ENCODE measurements around the gene NADSYN1. TPM values are rescaled to one million over a fixed set of nuclear protein-coding genes. Genes with fewer than 3 reads are reported as not detected.

NADSYN1 gene
- total and polyA plus RNA-seq, 2 experiments from 2014 or later: 35.6 to 54.9 TPM

DNA sequence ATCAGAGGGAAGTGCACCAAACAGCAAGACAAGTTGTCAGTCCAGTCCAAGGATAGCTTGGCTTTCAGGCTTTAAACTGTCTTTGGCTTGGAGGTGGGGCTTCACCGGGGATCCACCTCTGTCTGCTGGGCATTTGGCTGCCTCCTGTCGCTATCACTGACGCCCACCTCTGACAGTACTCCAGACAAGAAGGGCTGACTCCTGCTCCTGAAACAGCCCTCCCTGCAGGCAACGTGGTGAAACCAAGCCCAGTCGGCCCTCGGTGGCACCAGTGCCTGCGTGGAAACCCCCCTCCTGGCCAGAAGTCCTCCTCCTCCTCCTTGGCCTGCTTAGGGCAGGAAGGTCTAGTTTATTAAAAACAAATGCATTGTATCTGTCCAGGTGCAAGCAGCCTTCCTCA is 21.7 kb upstream of the NADSYN1 start:
- ATAC-seq (peak; percentile 41; the same call in 2 of the 3 replicates), DNase-seq (ENCODE audit: low spot score) (no peak)
- Histone ChIP-seq H3K9me2 (ENCODE audit: insufficient read depth) (peaks cover 4% of the 10 kb centered on the region; the same call in 1 of the 2 replicates), H3K4me3 (no peak overlapping the region), H3K79me2 (replicated peaks; ENCODE audit: insufficient read depth) (no peaks in the 10 kb centered on the region), H4K20me1 (replicated peaks; ENCODE audit: insufficient read depth) (peaks cover 5% of the 10 kb centered on the region; the same call in 1 of the 2 replicates), H3K36me3 (ENCODE audit: insufficient read depth) (peaks cover 7% of the 10 kb centered on the region), H3K27me3 (ENCODE audit: insufficient read depth) (no peaks in the 10 kb centered on the region), H3K27ac (ENCODE audit: low read depth) (no peak overlapping the region), H2AFZ (no peak overlapping the region), H3K4me2 (no peak overlapping the region), H3F3A (replicated peaks; ENCODE audit: low read depth) (no peaks in the 10 kb centered on the region), H3K4me1 (ENCODE audit: insufficient read depth) (no peaks in the 10 kb centered on the region)
- Mint-ChIP-seq H3K27me3 (ENCODE audit: insufficient read depth, low read depth, poor library complexity) (peaks cover 6% of the 10 kb centered on the region), H3K4me1 (peaks cover 4% of the 10 kb centered on the region; the same call in 1 of the 3 replicates), H3K36me3 (ENCODE audit: low read depth) (peaks cover 18% of the 10 kb centered on the region), H3K9me3 (peaks cover 4% of the 10 kb centered on the region; the same call in 1 of the 3 replicates), H3K4me3 (no peak overlapping the region), H3K27ac (no peak overlapping the region)
- TF ChIP-seq NANOG (IDR thresholded peaks at IDR 0.05; ENCODE audit: borderline replicate concordance) (no peak), CREB1 (CRISPR knock-in tag; IDR thresholded peaks at IDR 0.05; ENCODE audit: low read depth) (no peak), STAT1 (IDR thresholded peaks at IDR 0.05; ENCODE audit: unreplicated experiment) (no peak), ZNF114 (CRISPR knock-in tag; IDR thresholded peaks at IDR 0.05) (no peak), EZH2phosphoT487 (IDR thresholded peaks at IDR 0.05; ENCODE audit: unreplicated experiment) (no peak), JUNB (IDR thresholded peaks at IDR 0.05; ENCODE audit: unreplicated experiment) (no peak), ZNF462 (CRISPR knock-in tag; IDR thresholded peaks at IDR 0.05) (no peak), CTCF (conservative IDR thresholded peaks at IDR 0.05; ENCODE audit: low read depth in 2 of 2) (no peak), ZNF331 (CRISPR knock-in tag; IDR thresholded peaks at IDR 0.05; ENCODE audit: low read depth) (no peak), POLR2AphosphoS5 (IDR thresholded peaks at IDR 0.05; ENCODE audit: low read depth) (no peak), ETS1 (IDR thresholded peaks at IDR 0.05) (no peak), EZH2 (IDR thresholded peaks at IDR 0.05; ENCODE audit: low read depth, unreplicated experiment) (no peak)
- TF ChIP-seq, protein P1, sequence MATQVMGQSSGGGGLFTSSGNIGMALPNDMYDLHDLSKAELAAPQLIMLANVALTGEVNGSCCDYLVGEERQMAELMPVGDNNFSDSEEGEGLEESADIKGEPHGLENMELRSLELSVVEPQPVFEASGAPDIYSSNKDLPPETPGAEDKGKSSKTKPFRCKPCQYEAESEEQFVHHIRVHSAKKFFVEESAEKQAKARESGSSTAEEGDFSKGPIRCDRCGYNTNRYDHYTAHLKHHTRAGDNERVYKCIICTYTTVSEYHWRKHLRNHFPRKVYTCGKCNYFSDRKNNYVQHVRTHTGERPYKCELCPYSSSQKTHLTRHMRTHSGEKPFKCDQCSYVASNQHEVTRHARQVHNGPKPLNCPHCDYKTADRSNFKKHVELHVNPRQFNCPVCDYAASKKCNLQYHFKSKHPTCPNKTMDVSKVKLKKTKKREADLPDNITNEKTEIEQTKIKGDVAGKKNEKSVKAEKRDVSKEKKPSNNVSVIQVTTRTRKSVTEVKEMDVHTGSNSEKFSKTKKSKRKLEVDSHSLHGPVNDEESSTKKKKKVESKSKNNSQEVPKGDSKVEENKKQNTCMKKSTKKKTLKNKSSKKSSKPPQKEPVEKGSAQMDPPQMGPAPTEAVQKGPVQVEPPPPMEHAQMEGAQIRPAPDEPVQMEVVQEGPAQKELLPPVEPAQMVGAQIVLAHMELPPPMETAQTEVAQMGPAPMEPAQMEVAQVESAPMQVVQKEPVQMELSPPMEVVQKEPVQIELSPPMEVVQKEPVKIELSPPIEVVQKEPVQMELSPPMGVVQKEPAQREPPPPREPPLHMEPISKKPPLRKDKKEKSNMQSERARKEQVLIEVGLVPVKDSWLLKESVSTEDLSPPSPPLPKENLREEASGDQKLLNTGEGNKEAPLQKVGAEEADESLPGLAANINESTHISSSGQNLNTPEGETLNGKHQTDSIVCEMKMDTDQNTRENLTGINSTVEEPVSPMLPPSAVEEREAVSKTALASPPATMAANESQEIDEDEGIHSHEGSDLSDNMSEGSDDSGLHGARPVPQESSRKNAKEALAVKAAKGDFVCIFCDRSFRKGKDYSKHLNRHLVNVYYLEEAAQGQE (IDR thresholded peaks at IDR 0.05; ENCODE audit: unreplicated experiment): no peak

All from GM23338 (cell line).